Measurements from ENCODE around the gene FMN2.

Gene FMN2

GRCh38 chr1:240091614-240092300 is at the start of gene FMN2:
TSS of gene FMN2 (plus strand) at chr1:240091883. CDS start at chr1:240092110, 227 bp downstream.
- FAIRE-seq = no peak

DNA sequence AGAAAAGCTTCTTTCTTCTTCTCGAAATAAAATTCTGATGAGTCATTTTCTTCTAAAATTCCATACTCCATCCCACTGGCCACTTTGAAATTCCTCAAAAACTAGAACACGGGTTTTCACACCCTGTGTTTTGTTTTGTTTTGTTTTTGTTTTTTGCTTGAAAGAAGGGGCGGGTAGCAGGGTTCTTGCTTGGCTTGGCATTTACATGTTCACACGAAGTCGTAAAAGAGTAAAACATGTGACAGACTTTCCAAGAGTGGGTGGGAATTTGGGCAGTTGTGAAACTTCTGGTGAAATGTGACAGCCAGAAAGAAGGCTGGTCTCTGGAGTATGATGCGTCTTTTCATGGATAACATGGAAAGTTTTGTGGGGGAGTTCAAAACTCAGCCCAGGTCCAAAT is 47.1 kb upstream of the FMN2 start:
- no peak for FAIRE-seq

- no peak for FAIRE-seq
These were observed 45.7 kb upstream of the FMN2 start for GRCh38 chr1:240046000-240046399.

DNA sequence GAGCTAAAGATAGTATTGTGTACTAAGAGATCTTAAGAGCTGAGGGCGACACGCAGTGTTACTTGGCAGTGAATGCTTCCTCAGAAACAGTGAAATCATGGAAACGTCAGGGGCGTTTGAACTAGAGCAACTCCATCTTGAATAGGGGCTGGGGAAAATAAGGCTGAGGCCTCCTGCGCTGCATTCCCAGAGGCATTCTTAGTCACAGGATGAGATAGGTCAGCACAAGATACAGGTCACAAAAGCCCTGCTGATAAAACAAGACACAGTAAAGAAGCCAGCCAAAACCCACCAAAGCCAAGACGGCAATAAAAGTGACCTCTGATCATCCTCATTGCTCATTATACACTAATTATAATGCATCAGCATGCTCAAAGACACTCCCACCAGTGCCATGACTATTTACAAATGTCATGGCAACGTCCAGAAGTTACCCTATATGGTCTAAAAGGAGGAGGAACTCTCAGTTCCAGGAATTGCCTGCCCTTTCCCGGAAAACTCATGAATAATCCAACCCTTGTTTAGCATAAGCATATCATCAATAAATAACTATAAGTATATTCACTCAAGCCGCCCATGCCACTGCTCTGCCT is 37.5 kb upstream of the FMN2 start:
- no peak for FAIRE-seq

GRCh38 chr1:240055936-240056335 is 35.7 kb upstream of the FMN2 start:
- no peak for FAIRE-seq

DNA sequence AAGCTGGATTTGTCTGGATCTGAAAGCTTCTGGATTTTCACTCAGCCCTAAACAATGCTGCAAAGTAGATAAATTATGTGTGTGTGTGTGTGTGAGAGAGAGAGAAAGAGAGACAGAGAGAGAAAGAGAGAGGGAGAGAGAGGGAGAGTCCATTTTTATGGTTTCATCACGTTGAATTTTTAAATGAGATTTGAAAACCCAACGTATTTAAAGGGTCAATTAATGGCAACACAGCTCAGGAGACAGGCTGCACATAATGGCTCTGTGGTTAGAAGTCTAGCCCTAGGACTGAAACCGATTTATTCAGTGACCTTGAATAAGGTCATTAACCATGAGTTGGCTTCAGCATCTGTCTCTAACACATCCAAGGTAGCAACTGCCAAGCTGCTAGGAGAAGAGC is 35.3 kb upstream of the FMN2 start:
- FAIRE-seq = no peak

DNA sequence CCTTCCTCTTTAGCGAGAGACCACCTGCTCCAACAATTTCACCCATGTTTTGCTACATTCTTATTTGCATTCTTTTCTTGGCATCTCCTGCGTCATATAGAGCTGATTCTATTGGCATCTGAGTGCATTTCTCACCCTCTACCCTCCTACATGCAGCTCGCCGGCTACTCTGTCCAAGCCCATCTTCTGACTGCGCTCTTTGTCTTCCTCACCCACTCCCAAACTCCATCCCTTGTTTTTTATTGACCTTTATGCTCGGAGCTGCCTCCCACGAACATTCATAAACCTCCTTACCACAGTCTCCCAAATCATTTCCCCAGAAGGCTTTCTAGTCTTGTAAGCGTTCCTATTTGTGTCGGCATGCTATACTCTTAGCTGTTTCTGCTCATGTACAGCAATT is 33.6 kb upstream of the FMN2 start:
- no peak for FAIRE-seq

DNA sequence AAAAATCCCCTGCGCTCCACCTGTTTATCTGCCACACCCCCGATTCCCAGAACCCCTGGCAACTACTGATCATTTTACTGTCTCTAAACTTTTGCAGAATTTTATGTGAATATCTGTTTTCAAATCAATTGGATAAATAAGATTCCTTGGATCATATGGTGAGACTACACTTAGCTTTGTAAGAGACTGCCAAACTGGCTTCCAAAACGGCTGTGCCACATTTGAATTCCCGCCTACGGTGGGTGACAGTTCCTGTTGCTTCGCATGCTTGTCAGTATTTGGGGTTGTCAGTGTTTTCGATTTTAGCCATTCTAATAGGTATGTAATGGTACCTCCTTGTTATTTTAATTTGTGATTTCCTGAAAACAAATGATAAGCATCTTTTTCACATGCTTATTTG is 22.7 kb upstream of the FMN2 start:
- FAIRE-seq = no peak

- FAIRE-seq = no peak
These were observed 21.5 kb upstream of the FMN2 start for GRCh38 chr1:240070188-240070587.

DNA sequence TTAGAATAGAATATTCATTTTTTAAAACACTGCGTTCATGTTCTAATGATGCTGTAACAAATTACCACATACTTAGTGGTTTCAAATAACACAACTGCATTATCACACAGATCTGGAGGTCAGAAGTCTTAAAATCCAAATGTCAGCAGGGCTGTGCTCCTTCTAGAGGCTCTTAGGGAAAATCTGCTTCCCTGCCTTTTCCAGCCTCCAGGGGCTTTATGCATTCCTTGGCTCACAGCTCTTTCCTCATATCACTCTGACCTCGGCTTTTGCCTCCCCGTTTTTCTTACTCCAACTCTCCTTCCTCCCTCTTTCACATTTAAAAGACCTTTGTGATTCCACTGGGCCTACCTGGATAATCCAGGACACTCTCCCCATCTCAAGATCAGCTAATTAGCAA is 18.6 kb upstream of the FMN2 start:
- no peak for FAIRE-seq

- no peak for FAIRE-seq
These were observed 17.3 kb upstream of the FMN2 start for GRCh38 chr1:240074422-240074821.

GRCh38 chr1:240074908-240075307 is 16.8 kb upstream of the FMN2 start:
- no peak for FAIRE-seq

GRCh38 chr1:240084337-240084736 is 7.3 kb upstream of the FMN2 start:
- no peak for FAIRE-seq

DNA sequence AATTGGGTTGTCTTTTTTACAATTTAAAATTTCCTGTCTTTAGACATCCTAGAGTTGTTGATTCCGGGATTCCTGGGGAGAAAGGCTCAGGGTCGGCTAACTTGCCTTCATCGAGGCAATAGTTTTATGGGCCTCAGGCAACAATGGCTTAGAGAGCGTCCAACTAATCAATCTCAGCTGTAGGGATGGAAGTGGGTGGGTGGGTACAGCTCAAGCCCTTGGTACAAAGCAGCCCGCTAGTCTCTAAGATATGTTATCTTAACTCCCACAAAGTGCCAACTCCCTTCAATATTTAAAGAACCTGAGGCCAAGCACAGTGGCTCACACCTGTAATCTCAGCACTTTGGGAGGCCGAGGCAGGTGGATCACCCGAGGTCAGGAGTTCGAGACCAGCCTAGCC is 6.9 kb upstream of the FMN2 start:
- no peak for FAIRE-seq

- no peak for FAIRE-seq
These were observed 5.0 kb upstream of the FMN2 start for GRCh38 chr1:240086726-240087125.

DNA sequence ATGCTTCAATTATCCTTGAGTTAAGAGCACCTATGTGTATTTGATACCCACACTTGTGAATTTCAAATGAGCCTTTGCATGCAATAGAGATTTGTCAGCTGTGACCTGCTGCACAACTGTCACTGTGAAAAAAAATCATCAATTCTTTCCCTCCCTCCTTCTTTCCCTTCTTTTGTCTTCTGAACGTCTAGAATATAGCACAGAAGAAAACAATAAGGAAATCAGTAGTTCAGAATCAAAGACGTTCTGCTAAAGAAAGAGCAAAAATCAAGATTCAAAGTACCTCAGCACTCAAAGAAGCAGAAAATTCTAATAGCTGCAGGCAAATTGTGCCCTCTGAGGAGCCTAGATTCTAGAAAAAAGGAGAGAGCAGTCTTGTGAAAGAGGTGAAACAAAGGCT is 1.7 kb upstream of the FMN2 start:
- no peak for FAIRE-seq

GRCh38 chr1:240090957-240091600 is 604 bp upstream of the FMN2 start:
- FAIRE-seq = no peak

DNA sequence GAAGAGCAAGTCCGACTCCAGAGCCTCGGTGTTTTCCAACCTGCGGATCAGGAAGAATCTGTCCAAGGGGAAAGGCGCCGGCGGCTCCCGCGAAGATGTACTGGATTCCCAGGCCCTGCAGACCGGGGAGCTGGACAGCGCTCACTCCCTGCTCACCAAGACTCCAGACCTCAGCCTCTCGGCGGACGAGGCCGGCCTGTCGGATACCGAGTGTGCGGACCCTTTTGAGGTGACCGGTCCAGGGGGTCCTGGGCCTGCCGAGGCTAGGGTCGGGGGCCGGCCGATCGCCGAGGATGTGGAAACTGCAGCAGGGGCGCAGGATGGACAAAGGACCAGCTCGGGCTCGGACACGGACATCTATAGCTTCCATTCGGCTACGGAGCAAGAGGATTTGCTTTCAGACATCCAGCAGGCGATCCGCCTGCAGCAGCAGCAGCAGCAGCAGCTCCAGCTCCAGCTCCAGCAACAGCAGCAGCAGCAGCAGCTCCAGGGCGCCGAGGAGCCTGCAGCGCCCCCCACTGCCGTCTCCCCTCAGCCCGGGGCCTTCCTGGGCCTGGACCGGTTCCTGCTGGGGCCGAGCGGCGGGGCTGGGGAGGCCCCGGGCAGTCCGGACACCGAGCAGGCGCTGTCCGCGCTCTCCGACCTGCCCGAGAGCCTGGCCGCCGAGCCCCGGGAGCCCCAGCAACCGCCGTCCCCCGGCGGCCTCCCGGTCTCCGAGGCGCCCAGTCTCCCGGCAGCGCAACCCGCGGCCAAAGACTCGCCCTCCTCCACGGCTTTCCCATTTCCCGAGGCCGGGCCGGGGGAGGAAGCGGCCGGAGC is 827 bp downstream of the FMN2 start:
- FAIRE-seq = no peak

DNA sequence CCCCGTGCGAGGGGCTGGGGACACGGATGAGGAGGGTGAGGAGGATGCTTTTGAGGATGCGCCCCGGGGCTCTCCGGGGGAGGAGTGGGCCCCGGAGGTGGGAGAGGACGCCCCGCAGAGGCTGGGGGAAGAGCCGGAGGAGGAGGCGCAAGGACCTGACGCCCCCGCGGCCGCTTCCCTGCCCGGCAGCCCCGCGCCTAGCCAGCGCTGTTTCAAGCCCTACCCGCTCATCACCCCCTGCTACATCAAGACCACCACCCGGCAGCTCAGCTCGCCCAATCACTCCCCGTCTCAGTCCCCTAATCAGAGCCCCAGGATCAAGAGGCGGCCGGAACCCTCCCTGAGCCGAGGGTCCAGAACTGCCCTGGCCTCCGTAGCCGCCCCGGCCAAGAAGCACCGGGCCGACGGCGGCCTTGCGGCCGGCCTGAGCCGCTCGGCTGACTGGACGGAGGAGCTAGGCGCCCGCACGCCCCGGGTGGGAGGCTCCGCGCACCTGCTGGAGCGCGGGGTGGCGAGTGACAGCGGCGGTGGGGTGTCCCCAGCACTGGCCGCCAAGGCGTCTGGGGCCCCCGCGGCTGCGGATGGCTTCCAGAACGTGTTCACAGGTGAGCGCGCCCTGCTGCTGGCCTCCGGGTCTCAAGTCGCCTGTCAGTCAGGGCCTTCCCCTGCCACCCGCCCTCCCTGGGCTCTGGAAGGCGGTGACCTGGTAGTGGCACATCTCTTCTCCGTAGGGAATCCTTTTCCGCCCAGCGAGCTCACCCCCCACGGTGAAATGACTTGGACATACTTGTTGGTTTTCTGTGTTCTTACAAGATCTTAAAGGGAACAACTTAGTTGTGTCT is 1.7 kb downstream of the FMN2 start:
- no peak for FAIRE-seq

- no peak for FAIRE-seq
These were observed 2.5 kb downstream of the FMN2 start for GRCh38 chr1:240094041-240094722.

- no peak for FAIRE-seq
These were observed 5.3 kb downstream of the FMN2 start for GRCh38 chr1:240096974-240097373.

- no peak for FAIRE-seq
These were observed 6.9 kb downstream of the FMN2 start for GRCh38 chr1:240098534-240098933.
